ENCODE data around the gene WDR43.

- TF ChIP-seq CTCF (IDR thresholded peaks at IDR 0.05; ENCODE audit: low read depth, low read length) (no peak), POLR2A (IDR thresholded peaks at IDR 0.05; ENCODE audit: extremely low read depth, insufficient read length) (no peak)
Measured at GRCh38 chr2:28930205-28930604, 35.7 kb downstream of the WDR43 start.

Data from NB4 (cell line).